Osteoblast (primary cell): ENCODE measurements around the gene COPS4. TPM values are rescaled to one million over a fixed set of nuclear protein-coding genes. Genes with fewer than 3 reads are reported as not detected.

Source experiments
- DNase-seq: peaks from one replicate; pipeline ENCODE4 v3.0.0; 2011; ENCODE audit warnings: low spot score, mixed read lengths; ENCODE audit not compliant: insufficient read length; ENCODE audit errors: missing footprints
- H2AFZ ChIP-seq: 2 replicates; pipeline ENCODE4 v1.6.0; 2011; ENCODE audit warnings: mild to moderate bottlenecking, low read length
- H3K27ac ChIP-seq: 2 replicates; pipeline ENCODE4 v1.5.1; 2011; ENCODE audit warnings: mild to moderate bottlenecking, low read depth, low read length, moderate library complexity
- H3K27me3 ChIP-seq: 2 replicates; pipeline ENCODE4 v1.6.0; 2012; ENCODE audit warnings: mild to moderate bottlenecking, control low read depth, inconsistent platforms, low read length, moderate library complexity; ENCODE audit not compliant: insufficient read depth
- H3K36me3 ChIP-seq: 2 replicates; pipeline ENCODE4 v1.5.1; 2011; ENCODE audit warnings: mild to moderate bottlenecking, low read length, control low read depth, moderate library complexity; ENCODE audit not compliant: insufficient read depth
- H3K4me1 ChIP-seq: 2 replicates; pipeline ENCODE4 v1.5.1; 2011; ENCODE audit warnings: mild to moderate bottlenecking, low read length, control low read depth, moderate library complexity; ENCODE audit not compliant: insufficient read depth
- H3K4me2 ChIP-seq: 2 replicates; pipeline ENCODE4 v1.6.0; 2011; ENCODE audit warnings: mild to moderate bottlenecking, low read length; ENCODE audit not compliant: insufficient read depth
- H3K4me3 ChIP-seq: fragments of 200-600 bp; sonication (generic); 3 replicates; pipeline ENCODE4 v1.5.1; 2012; ENCODE audit warnings: mild to moderate bottlenecking, low read length, inconsistent platforms; ENCODE audit not compliant: insufficient read depth
- H3K79me2 ChIP-seq: 2 replicates; pipeline ENCODE4 v1.6.0; 2012; ENCODE audit warnings: mild to moderate bottlenecking, low read length, control low read depth, inconsistent platforms; ENCODE audit not compliant: insufficient read depth
- H3K9me3 ChIP-seq: 2 replicates; pipeline ENCODE4 v1.5.1; 2011; ENCODE audit warnings: low read depth, low read length, control low read depth
- H4K20me1 ChIP-seq: 2 replicates; pipeline ENCODE4 v1.6.0; 2012; ENCODE audit warnings: mild to moderate bottlenecking, low read length, control low read depth; ENCODE audit not compliant: insufficient read depth
- CTCF ChIP-seq: IDR thresholded peaks from 2 replicates; pipeline ENCODE4 v1.5.1; 2011; ENCODE audit warnings: mild to moderate bottlenecking, low read depth, low read length, moderate library complexity; ENCODE audit errors: extremely low read depth
- total RNA-seq: library from RNA; depleted of rRNA; stranded (reverse); fragments of >200 nt; gene quantifications from 2 replicates; pipeline ENCODE4 v1.2.3, GENCODE V29; 2012

COPS4 gene
- total RNA-seq, 1 donor, result 79.3 TPM

- Histone ChIP-seq H3K9me3 (peaks cover 10% of the 10 kb centered on the region), H3K36me3 (no peaks in the 10 kb centered on the region), H3K4me1 (peaks cover 5% of the 10 kb centered on the region), H3K4me3 (no peak overlapping the region), H3K27ac (no peak overlapping the region), H4K20me1 (no peaks in the 10 kb centered on the region), H2AFZ (no peak overlapping the region), H3K27me3 (no peaks in the 10 kb centered on the region), H3K79me2 (no peaks in the 10 kb centered on the region), H3K4me2 (no peak overlapping the region)
- DNase-seq, result no peak
- no peak for TF ChIP-seq CTCF
Observed at GRCh38 chr4:83025563-83025962, 9.4 kb upstream of the COPS4 start.

GRCh38 chr4:83028976-83029375, 6.0 kb upstream of the COPS4 start:
- no peak overlapping the region for H3K4me3 ChIP-seq
- DNase-seq, result peak; percentile 62
- no peaks in the 10 kb centered on the region for H4K20me1 ChIP-seq
- no peak overlapping the region for H3K4me2 ChIP-seq
- no peak overlapping the region for H3K27ac ChIP-seq
- TF ChIP-seq CTCF, result no peak
- H3K9me3 ChIP-seq, result peaks cover 8% of the 10 kb centered on the region
- no peaks in the 10 kb centered on the region for H3K27me3 ChIP-seq
- H3K79me2 ChIP-seq, result no peaks in the 10 kb centered on the region
- H3K4me1 ChIP-seq, result no peaks in the 10 kb centered on the region
- peak overlapping the region; percentile 63 for H2AFZ ChIP-seq
- no peaks in the 10 kb centered on the region for H3K36me3 ChIP-seq

- Histone ChIP-seq H3K36me3 (no peaks in the 10 kb centered on the region), H3K27me3 (no peaks in the 10 kb centered on the region), H3K4me3 (no peak overlapping the region), H3K9me3 (peaks cover 6% of the 10 kb centered on the region), H3K79me2 (no peaks in the 10 kb centered on the region), H2AFZ (no peak overlapping the region), H4K20me1 (no peaks in the 10 kb centered on the region), H3K4me2 (no peak overlapping the region), H3K4me1 (no peaks in the 10 kb centered on the region), H3K27ac (no peak overlapping the region)
- TF ChIP-seq CTCF, result no peak
- DNase-seq, result no peak
Observed at GRCh38 chr4:83029688-83030087, 5.3 kb upstream of the COPS4 start.

- H3K27ac ChIP-seq, result no peak overlapping the region
- H2AFZ ChIP-seq, result no peak overlapping the region
- H3K36me3 ChIP-seq, result no peaks in the 10 kb centered on the region
- peak overlapping the region; percentile 87 for H3K4me2 ChIP-seq
- peaks cover 8% of the 10 kb centered on the region for H4K20me1 ChIP-seq
- peaks cover 66% of the 10 kb centered on the region for H3K79me2 ChIP-seq
- DNase-seq, result no peak
- no peak overlapping the region for H3K4me3 ChIP-seq
- no peaks in the 10 kb centered on the region for H3K27me3 ChIP-seq
- H3K4me1 ChIP-seq, result peaks cover 16% of the 10 kb centered on the region
- H3K9me3 ChIP-seq, result no peaks in the 10 kb centered on the region
- TF ChIP-seq CTCF, result no peak
Observed at GRCh38 chr4:83036991-83037665, 2.1 kb downstream of the COPS4 start.
